ENCODE results near the gene ULK4.

ULK4 gene

DNA sequence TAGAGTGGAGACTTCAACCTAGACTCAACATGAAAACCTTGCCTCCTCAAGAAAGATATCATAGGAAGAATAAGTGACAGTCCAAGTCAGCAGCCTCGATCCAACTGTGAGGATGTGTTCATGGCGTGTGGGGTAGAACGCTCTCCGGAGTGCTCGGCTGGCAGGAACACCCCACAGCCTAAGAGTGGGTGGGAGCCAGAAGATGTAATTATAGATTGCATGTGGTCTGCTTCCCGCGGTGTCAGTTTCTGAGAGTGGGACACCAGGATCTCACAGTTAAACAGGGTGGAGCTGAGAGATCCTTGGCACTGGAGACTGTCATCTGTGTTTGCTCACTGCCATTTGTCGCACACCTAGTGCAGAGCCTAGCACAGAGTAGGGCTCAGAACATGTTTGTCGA is 604.6 kb downstream of the ULK4 start:
- H3K36me3 ChIP-seq (ENCODE audit: insufficient read depth, low read length): no peaks in the 10 kb centered on the region
- no peaks in the 10 kb centered on the region for H3K9me2 ChIP-seq (replicated peaks; ENCODE audit: low read depth, low read length)
- no peak for TF ChIP-seq EZH2phosphoT487 (IDR thresholded peaks at IDR 0.05; ENCODE audit: borderline replicate concordance)
- TF ChIP-seq, protein P1, sequence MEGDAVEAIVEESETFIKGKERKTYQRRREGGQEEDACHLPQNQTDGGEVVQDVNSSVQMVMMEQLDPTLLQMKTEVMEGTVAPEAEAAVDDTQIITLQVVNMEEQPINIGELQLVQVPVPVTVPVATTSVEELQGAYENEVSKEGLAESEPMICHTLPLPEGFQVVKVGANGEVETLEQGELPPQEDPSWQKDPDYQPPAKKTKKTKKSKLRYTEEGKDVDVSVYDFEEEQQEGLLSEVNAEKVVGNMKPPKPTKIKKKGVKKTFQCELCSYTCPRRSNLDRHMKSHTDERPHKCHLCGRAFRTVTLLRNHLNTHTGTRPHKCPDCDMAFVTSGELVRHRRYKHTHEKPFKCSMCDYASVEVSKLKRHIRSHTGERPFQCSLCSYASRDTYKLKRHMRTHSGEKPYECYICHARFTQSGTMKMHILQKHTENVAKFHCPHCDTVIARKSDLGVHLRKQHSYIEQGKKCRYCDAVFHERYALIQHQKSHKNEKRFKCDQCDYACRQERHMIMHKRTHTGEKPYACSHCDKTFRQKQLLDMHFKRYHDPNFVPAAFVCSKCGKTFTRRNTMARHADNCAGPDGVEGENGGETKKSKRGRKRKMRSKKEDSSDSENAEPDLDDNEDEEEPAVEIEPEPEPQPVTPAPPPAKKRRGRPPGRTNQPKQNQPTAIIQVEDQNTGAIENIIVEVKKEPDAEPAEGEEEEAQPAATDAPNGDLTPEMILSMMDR (conservative IDR thresholded peaks at IDR 0.05; ENCODE audit: low read length): no peak

DNA sequence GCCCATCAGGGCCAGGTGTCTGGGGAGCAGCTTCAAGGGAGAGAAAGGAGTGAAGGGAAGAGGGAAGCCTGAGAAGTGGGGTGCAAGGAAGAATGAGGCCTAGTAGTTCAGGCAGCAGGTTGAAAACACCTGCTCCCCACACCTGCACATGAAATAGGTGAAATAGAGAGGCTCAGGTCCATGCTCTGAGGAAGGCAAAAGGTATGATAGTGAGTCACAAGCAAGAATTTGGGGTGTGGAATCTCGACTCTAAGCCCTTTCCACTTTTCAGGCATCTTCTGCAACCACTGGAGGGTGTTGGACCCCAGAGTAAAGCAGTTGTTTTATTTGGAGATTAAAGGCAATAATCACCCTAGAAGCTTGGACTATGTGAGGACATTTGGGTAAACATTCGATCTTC is 605.1 kb downstream of the ULK4 start:
- no peaks in the 10 kb centered on the region for H3K9me3 ChIP-seq (ENCODE audit: insufficient read depth, low read depth, low read length)
- H3K4me3 ChIP-seq (ENCODE audit: low read length, poor library complexity, severe bottlenecking): no peak overlapping the region
- H3K4me2 ChIP-seq (ENCODE audit: low read depth, low read length, poor library complexity, severe bottlenecking): no peak overlapping the region
- H3K9ac ChIP-seq (ENCODE audit: low read depth, low read length, poor library complexity, severe bottlenecking): no peak overlapping the region
- H3F3A ChIP-seq (ENCODE audit: low read depth): no peaks in the 10 kb centered on the region
- H2AFZ ChIP-seq (ENCODE audit: low read length): no peak overlapping the region
- no peaks in the 10 kb centered on the region for H4K20me1 ChIP-seq (ENCODE audit: insufficient read depth, low read length, poor library complexity, severe bottlenecking)
- H3K4me1 ChIP-seq (ENCODE audit: insufficient read depth, low read length, poor library complexity, severe bottlenecking): peaks cover 16% of the 10 kb centered on the region
- TF ChIP-seq, protein P1 (conservative IDR thresholded peaks at IDR 0.05; ENCODE audit: low read length): no peak
- no peak for TF ChIP-seq EZH2phosphoT487 (IDR thresholded peaks at IDR 0.05; ENCODE audit: borderline replicate concordance)
- no peaks in the 10 kb centered on the region for H3K79me2 ChIP-seq (ENCODE audit: insufficient read depth, low read length)
- no peaks in the 10 kb centered on the region for H3K27me3 ChIP-seq (ENCODE audit: insufficient read depth, low read length, poor library complexity, severe bottlenecking)
- no peaks in the 10 kb centered on the region for H3K36me3 ChIP-seq (ENCODE audit: insufficient read depth, low read length)
- H3K9me2 ChIP-seq (replicated peaks; ENCODE audit: low read depth, low read length): no peaks in the 10 kb centered on the region

More for the DNA sequence above, 604.6 kb downstream of the ULK4 start:
- Histone ChIP-seq H2AFZ (ENCODE audit: low read length) (no peak overlapping the region), H3K4me1 (ENCODE audit: insufficient read depth, low read length, poor library complexity, severe bottlenecking) (peaks cover 21% of the 10 kb centered on the region), H4K20me1 (ENCODE audit: insufficient read depth, low read length, poor library complexity, severe bottlenecking) (no peaks in the 10 kb centered on the region), H3K9ac (ENCODE audit: low read depth, low read length, poor library complexity, severe bottlenecking) (no peak overlapping the region), H3K27me3 (ENCODE audit: insufficient read depth, low read length, poor library complexity, severe bottlenecking) (no peaks in the 10 kb centered on the region), H3K4me2 (ENCODE audit: low read depth, low read length, poor library complexity, severe bottlenecking) (no peak overlapping the region), H3F3A (ENCODE audit: low read depth) (no peaks in the 10 kb centered on the region), H3K79me2 (ENCODE audit: insufficient read depth, low read length) (no peaks in the 10 kb centered on the region), H3K9me3 (ENCODE audit: insufficient read depth, low read depth, low read length) (no peaks in the 10 kb centered on the region), H3K4me3 (ENCODE audit: low read length, poor library complexity, severe bottlenecking) (no peak overlapping the region)

DNA sequence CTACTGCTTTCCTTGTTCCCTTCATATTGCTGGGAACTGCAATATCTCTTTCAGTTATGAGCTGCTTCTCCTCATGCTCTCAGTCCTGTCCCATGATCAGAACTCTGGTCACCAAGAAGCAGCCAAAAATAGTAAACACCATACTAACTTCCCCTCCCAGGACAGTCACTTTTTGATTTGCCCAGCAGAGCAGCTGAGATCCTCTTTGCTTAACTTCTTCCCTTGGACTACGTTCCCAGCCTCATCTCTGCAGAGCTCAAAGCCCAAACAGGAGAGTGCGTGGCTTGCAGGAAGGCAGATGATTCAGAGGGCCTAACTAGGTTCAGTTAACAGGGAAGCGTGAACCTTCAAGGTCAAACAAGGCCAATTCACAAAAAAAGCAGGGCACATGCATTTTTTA is 609.4 kb downstream of the ULK4 start:
- peaks cover 9% of the 10 kb centered on the region for H3K4me1 ChIP-seq (ENCODE audit: insufficient read depth, low read length, poor library complexity, severe bottlenecking)
- no peak overlapping the region for H3K4me3 ChIP-seq (ENCODE audit: low read length, poor library complexity, severe bottlenecking)
- no peaks in the 10 kb centered on the region for H4K20me1 ChIP-seq (ENCODE audit: insufficient read depth, low read length, poor library complexity, severe bottlenecking)
- no peaks in the 10 kb centered on the region for H3K27me3 ChIP-seq (ENCODE audit: insufficient read depth, low read length, poor library complexity, severe bottlenecking)
- H3K79me2 ChIP-seq (ENCODE audit: insufficient read depth, low read length): no peaks in the 10 kb centered on the region
- no peak overlapping the region for H3K9ac ChIP-seq (ENCODE audit: low read depth, low read length, poor library complexity, severe bottlenecking)
- no peak overlapping the region for H2AFZ ChIP-seq (ENCODE audit: low read length)
- H3K9me3 ChIP-seq (ENCODE audit: insufficient read depth, low read depth, low read length): no peaks in the 10 kb centered on the region
- no peaks in the 10 kb centered on the region for H3K9me2 ChIP-seq (replicated peaks; ENCODE audit: low read depth, low read length)
- H3F3A ChIP-seq (ENCODE audit: low read depth): no peaks in the 10 kb centered on the region
- TF ChIP-seq, protein P1 (conservative IDR thresholded peaks at IDR 0.05; ENCODE audit: low read length): no peak
- TF ChIP-seq EZH2phosphoT487 (IDR thresholded peaks at IDR 0.05; ENCODE audit: borderline replicate concordance): no peak
- H3K4me2 ChIP-seq (ENCODE audit: low read depth, low read length, poor library complexity, severe bottlenecking): no peak overlapping the region
- H3K36me3 ChIP-seq (ENCODE audit: insufficient read depth, low read length): no peaks in the 10 kb centered on the region
